ENCODE measurements around the gene PPP1R3E. TPM values are rescaled to one million over a fixed set of nuclear protein-coding genes. Genes with fewer than 3 reads are reported as not detected.

Gene PPP1R3E
- total RNA-seq, 1 experiment from 2014 or later: 3.9 TPM

GRCh38 chr14:23252420-23253333, 50.0 kb downstream of the PPP1R3E start:
- no CpG with 5 or more reads among the region's 4 CpGs for WGBS (ENCODE audit: extremely low coverage, insufficient read length, low lambda C conversion rate)
- no peak overlapping the region for H2AK5ac ChIP-seq (ENCODE audit: insufficient read length, low read length)
- peak overlapping the region; percentile 89 for H3K18ac ChIP-seq (ENCODE audit: insufficient read length, low read depth, low read length)
- no peaks in the 10 kb centered on the region for H3K79me2 ChIP-seq (ENCODE audit: insufficient read depth, low read length)
- peak overlapping the region; percentile 98 for H3K27ac ChIP-seq (ENCODE audit: insufficient read length, low read depth, low read length)
- Mint-ChIP-seq H3K36me3 (ENCODE audit: insufficient read depth in 1 of 3, low read depth in 3 of 3) (no peaks in the 10 kb centered on the region), H3K9me3 (no peaks in the 10 kb centered on the region; a peak in 1 of 5 replicates), H3K27me3 (ENCODE audit: low read depth) (no peaks in the 10 kb centered on the region), H3K4me3 (peak overlapping the region; percentile 12 to 49), H3K27ac (peak overlapping the region; percentile 80 to 100 (median 99)), H3K4me1 (peaks cover 44 to 45% of the 10 kb centered on the region in 2 experiments)
- H4K20me1 ChIP-seq (ENCODE audit: control insufficient read depth, insufficient read depth, insufficient read length): no peaks in the 10 kb centered on the region
- peak overlapping the region; percentile 97 for H2BK20ac ChIP-seq (ENCODE audit: low read depth, low read length, poor library complexity, severe bottlenecking)
- H3K9ac ChIP-seq (ENCODE audit: extremely low read depth, insufficient read length, low read length): peak overlapping the region; percentile 58
- no peak overlapping the region for H3K56ac ChIP-seq (ENCODE audit: insufficient read length, low read depth, low read length)
- H2BK15ac ChIP-seq (ENCODE audit: low read depth, low read length): no peak overlapping the region
- H4K5ac ChIP-seq (ENCODE audit: insufficient read length, low read depth, low read length): peak overlapping the region; percentile 46
- H3K4me1 ChIP-seq (ENCODE audit: insufficient read depth, low read length): peaks cover 2% of the 10 kb centered on the region; the same call in 1 of the 2 replicates
- H3K23me2 ChIP-seq (ENCODE audit: insufficient read length, low read depth, low read length, poor library complexity, severe bottlenecking): peaks cover 4% of the 10 kb centered on the region
- TF ChIP-seq CTCF (conservative IDR thresholded peaks at IDR 0.05): no peak
- H2BK120ac ChIP-seq (ENCODE audit: low read depth, low read length, poor library complexity, severe bottlenecking): peak overlapping the region; percentile 96
- H3K14ac ChIP-seq (ENCODE audit: insufficient read depth, low read length): peak overlapping the region; percentile 69; the same call in 1 of the 2 replicates
- no peaks in the 10 kb centered on the region for H3K79me1 ChIP-seq (ENCODE audit: insufficient read depth, low read depth, low read length, poor library complexity, severe bottlenecking)
- DNase-seq: peak; percentile 40
- peak overlapping the region; percentile 89 for H2BK5ac ChIP-seq (ENCODE audit: insufficient read length, low read length)
- H3T11ph ChIP-seq (ENCODE audit: low read length): peak overlapping the region; percentile 97
- H4K8ac ChIP-seq (replicated peaks; ENCODE audit: insufficient read length, low read depth, low read length): peak overlapping the region; percentile 86
- no peak overlapping the region for H2BK12ac ChIP-seq (ENCODE audit: insufficient read length, low read depth, low read length)
- H4K91ac ChIP-seq (ENCODE audit: insufficient read length, low read depth, low read length): no peak overlapping the region
- no peaks in the 10 kb centered on the region for H3K9me3 ChIP-seq (ENCODE audit: control insufficient read depth, low read depth, low read length)
- H3K4ac ChIP-seq (ENCODE audit: low read depth, low read length): no peak overlapping the region; the same call in 1 of the 2 replicates
- H3K4me2 ChIP-seq (ENCODE audit: insufficient read depth, insufficient read length, low read length): peak overlapping the region; percentile 66
- no peaks in the 10 kb centered on the region for H3K27me3 ChIP-seq (ENCODE audit: insufficient read depth, low read length)
- no peak overlapping the region for H2AFZ ChIP-seq (ENCODE audit: low read length)
- no peak overlapping the region for H3K23ac ChIP-seq (ENCODE audit: insufficient read length, low read depth, low read length)

All from H9 (cell line).